Heart left ventricle (tissue), 16 donors: Measurements from ENCODE around the gene SCN2B. TPM values are rescaled to one million over a fixed set of nuclear protein-coding genes. Genes with fewer than 3 reads are reported as not detected.

Experiments used
- ATAC-seq, 4 donors: fragments of 200-7000 bp; cut with Tn5 transposase; one replicate each; pipeline ENCODE4 v1.9.1; 2020 to 2022; ENCODE audit warnings: moderate library complexity in 4 of 4, mild to moderate bottlenecking in 3 of 4, moderate number of reproducible peaks in 1 of 4
- DNase-seq, 5 donors: peaks; one replicate each; pipeline ENCODE4 v3.0.0-alpha.2; 2020
- H3K27ac ChIP-seq, 12 donors: fragments of 200-600 bp; sonication (generic) in 4 of 12; one replicate each; pipeline versions ENCODE4 v1.5.0 to v1.8.0; 2016 to 2022; ENCODE audit warnings: mild to moderate bottlenecking in 2 of 12
- H3K27me3 ChIP-seq, 9 donors: fragments of 200-600 bp; sonication (generic) in 2 of 9; one replicate each; pipeline versions ENCODE4 v1.5.1 to v1.8.0; 2016 to 2022; ENCODE audit warnings: mild to moderate bottlenecking in 3 of 9
- H3K36me3 ChIP-seq, 9 donors: fragments of 200-600 bp; sonication (generic) in 2 of 9; one replicate each; pipeline versions ENCODE4 v1.5.0 to v1.8.0; 2018 to 2022; ENCODE audit warnings: mild to moderate bottlenecking in 2 of 9
- H3K4me1 ChIP-seq, 12 donors: fragments of 200-600 bp; sonication (generic) in 4 of 12; one replicate each; pipeline versions ENCODE4 v1.5.0 to v1.8.0; 2016 to 2022; ENCODE audit warnings: mild to moderate bottlenecking in 3 of 12
- H3K4me3 ChIP-seq, 12 donors: fragments of 200-600 bp; sonication (generic) in 4 of 12; one replicate each; pipeline versions ENCODE4 v1.5.0 to v1.8.0; 2017 to 2022; ENCODE audit warnings: mild to moderate bottlenecking in 9 of 12, moderate library complexity in 4 of 12
- H3K9me3 ChIP-seq, 12 donors: fragments of 200-600 bp; sonication (generic) in 4 of 12; one replicate each; pipeline versions ENCODE4 v1.5.0 to v1.8.0; 2016 to 2022; ENCODE audit warnings: mild to moderate bottlenecking in 1 of 12
- POLR2A ChIP-seq, 2 donors: fragments of 450-650 bp; IDR thresholded peaks; one replicate each; pipeline ENCODE4 v1.6.1; 2017; ENCODE audit warnings: antibody characterized with exemption in 2 of 2, mild to moderate bottlenecking in 2 of 2, moderate library complexity in 2 of 2
- WGBS, 4 donors: extraction: QIAGEN DNeasy Blood & Tissue Kit in 2 of 4; methylation state at CpG; one replicate each; pipeline versions ENCODE4 v1.1.5 to v1.1.7; 2013 to 2018; 5-methylcytosine and 5-hydroxymethylcytosine counted together
- intact Hi-C, 10 donors: fragments of 100-400 bp; cut with DNase I; formaldehyde crosslinking; loops; one replicate each; pipeline versions ENCODE4 v1.11.1 to v1.14.2; 2022
- polyA plus RNA-seq, 2 donors: library from polyadenylated mRNA; stranded (reverse); fragments of 200-250 nt; gene quantifications; one replicate each; pipeline ENCODE4 v1.2.3, GENCODE V29; 2013
- total RNA-seq, 9 donors: library from RNA; depleted of rRNA in 2 of 9; stranded (reverse); fragments of >200 nt in 2 of 9; fragmentation: NEBNext Ultra II Directional in 3 of 9; extraction: Animal tissue kit (Norgen Biotek cat#: 25700) in 3 of 9; gene quantifications; one replicate each; pipeline versions ENCODE4 v1.1.0 to v1.2.4, GENCODE V29; 2016 to 2023
- TF ChIP-seq, protein P1 (sequence below), 12 donors: fragments of 200-600 bp; sonication (generic) in 4 of 12; IDR thresholded peaks; one replicate each; pipeline versions ENCODE4 v1.5.0 to v1.8.0; 2018 to 2022; ENCODE audit warnings: antibody characterized with exemption in 12 of 12, mild to moderate bottlenecking in 5 of 12
- donor health status: ischemic (EF 13 %, LVEDD 7.1; RV severe dilation, severe dysfunction).
- donor health status: healthy with polysubstance abuse.
- donor health status: DM: no; HTN: yes; CAD: no.
- donor health status: DM: no; HTN: no; CAD: no.
- donor health status: ischemic (EF 25% LVEDD 6.9; RV normal size, moderate dysfunction).
- donor health status: ischemic (EF 25% LVEDD 5.7; RV mildly dilated, moderate dysfunction).
- donor health status: healthy.
- donor health status: DM: yes; HTN: yes; CAD: no.
- donor health status: ischemic (EF 35%, LVEDD 5.7; RV mildly dilated, moderate dysfunction).
- donor health status: nonischemic (EF 11% LVEDD 7.7; RV severe dilation, severe dysfunction).
- donor health status: DM: yes; HTN: yes; CAD: no.
- donor health status: PGD.
- donor health status: ischemic (EF 29% LVEDD 5.4; RV normal size, mild dysfunction).
- donor health status: nonischemic (EF 23%, LVEDD 6.1; RV moderate dilation, normal function).

The SCN2B gene
- total and polyA plus RNA-seq, 11 donors = 3.6 to 32.5 (median 11.8) TPM

DNA sequence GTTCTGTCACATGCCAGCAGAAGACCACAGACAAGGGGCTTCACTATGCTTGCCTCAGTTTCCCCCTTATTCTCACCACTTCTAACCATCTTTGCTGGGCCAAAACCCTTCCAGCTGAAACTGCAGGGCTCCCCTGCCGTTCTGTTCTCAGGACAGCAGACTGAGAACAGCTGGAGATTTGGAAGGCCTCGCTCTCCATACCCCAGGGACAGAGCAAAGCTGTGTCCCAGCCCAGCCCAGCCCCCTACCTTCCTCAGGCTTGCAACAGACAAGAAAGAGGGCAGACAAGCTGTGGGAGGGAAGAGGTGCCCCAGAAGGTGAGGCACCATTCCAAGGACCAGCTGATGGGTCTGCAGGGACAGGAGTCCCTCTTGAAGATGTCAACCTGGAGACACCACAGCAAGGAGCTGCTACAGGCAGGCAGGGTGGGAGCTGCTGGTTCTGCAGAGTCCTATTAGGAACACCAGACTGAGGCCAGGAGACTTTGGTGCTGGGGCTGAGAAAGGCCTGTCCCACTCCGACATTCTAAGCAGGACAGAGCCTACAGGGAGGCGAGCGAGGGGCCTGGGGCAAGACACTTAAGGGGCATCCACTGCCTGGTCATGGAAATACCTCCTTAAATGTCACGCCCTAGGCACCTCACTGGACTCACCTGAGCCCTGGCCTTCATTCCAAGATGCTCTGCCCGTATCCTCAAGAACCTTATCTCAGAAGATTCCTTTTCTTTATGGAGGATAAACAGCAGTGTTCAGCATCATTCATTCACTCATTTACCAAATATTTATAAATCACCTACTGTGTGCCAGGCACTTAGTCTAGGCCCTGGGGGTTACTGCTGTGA, 6.9 kb downstream of the SCN2B start:
- DNase-seq (peak in 3 of 5 donors; percentile 12 to 54 (median 42)), ATAC-seq (no peak)
- WGBS, 4 donors = 65 to 79% (median 75%) methylated on average over 7 of the region's 7 CpGs
- Histone ChIP-seq H3K36me3 (peaks cover 0 to 10% (median 0%) of the 10 kb centered on the region in 9 donors), H3K4me3 (no peak overlapping the region), H3K27ac (peak overlapping the region in 2 of 12 donors; percentile 9 to 19), H3K27me3 (peaks cover 0 to 8% (median 0%) of the 10 kb centered on the region in 9 donors), H3K9me3 (no peaks in the 10 kb centered on the region), H3K4me1 (peaks cover 3 to 43% (median 16%) of the 10 kb centered on the region in 12 donors)
- intact Hi-C loops = loop anchor here in 2 of 10 donors (2.0 kb wide), 1 partner anchor 25 kb away; no protein-coding TSS in a partner anchor
- TF ChIP-seq POLR2A (IDR thresholded peaks at IDR 0.05) = no peak
- TF ChIP-seq, protein P1, sequence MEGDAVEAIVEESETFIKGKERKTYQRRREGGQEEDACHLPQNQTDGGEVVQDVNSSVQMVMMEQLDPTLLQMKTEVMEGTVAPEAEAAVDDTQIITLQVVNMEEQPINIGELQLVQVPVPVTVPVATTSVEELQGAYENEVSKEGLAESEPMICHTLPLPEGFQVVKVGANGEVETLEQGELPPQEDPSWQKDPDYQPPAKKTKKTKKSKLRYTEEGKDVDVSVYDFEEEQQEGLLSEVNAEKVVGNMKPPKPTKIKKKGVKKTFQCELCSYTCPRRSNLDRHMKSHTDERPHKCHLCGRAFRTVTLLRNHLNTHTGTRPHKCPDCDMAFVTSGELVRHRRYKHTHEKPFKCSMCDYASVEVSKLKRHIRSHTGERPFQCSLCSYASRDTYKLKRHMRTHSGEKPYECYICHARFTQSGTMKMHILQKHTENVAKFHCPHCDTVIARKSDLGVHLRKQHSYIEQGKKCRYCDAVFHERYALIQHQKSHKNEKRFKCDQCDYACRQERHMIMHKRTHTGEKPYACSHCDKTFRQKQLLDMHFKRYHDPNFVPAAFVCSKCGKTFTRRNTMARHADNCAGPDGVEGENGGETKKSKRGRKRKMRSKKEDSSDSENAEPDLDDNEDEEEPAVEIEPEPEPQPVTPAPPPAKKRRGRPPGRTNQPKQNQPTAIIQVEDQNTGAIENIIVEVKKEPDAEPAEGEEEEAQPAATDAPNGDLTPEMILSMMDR (IDR thresholded peaks at IDR 0.05) = no peak

DNA sequence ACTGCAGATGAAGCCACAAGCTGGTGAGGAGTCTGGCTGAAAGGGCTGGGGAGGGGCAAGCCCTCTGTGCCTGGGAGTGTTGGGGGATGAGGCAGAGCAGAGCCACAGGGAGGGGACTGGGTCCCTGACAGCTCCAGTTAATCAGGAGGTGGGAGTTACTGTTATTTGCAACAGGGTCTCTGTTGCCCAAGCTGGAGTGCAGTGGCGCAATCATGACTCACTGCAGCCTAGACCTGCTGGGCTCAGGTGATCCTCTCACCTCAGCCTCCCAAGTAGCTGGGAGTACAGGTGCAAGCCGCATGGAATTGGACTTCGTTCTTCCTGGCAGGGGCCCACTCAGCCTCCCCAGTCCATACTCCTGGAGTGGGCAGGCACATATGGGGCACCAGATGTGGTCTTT, 7.7 kb downstream of the SCN2B start:
- DNase-seq (peak in 1 of 5 donors; percentile 21), ATAC-seq (no peak)
- Histone ChIP-seq H3K27ac (peak overlapping the region in 1 of 12 donors; percentile 19), H3K4me1 (peaks cover 3 to 41% (median 16%) of the 10 kb centered on the region in 12 donors), H3K27me3 (peaks cover 0 to 8% (median 0%) of the 10 kb centered on the region in 9 donors), H3K4me3 (no peak overlapping the region), H3K9me3 (no peaks in the 10 kb centered on the region), H3K36me3 (peaks cover 0 to 10% (median 0%) of the 10 kb centered on the region in 9 donors)
- 85 to 100% (median 90%) methylated on average over 1 to 3 of the region's 3 CpGs for WGBS, 4 donors
- no peak for TF ChIP-seq POLR2A (IDR thresholded peaks at IDR 0.05)
- TF ChIP-seq, protein P1 (IDR thresholded peaks at IDR 0.05) = no peak
- intact Hi-C loops = no loop called here

DNA sequence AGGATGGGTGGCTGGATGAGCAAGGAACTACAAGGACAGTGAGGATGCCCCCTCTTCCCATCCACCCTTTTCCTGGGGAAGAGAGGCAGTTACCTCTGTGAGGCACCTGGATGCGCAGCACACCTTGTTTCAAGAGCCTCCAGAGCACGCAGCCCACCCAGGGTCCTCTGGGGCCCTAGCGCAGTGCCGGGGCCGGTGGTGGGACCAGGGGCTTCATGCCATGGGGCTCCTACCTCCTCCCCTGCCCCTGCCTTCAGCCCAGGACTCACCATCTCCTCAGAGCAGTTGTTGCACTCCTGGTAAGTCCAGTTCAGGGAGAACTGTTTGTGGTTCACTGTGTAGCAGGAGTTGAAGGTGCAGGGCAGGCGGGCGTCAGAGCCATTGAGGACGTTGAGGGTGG, 8.1 kb downstream of the SCN2B start:
- WGBS, 4 donors = 84 to 89% (median 88%) methylated on average over 8 of the region's 8 CpGs
- Histone ChIP-seq H3K27ac (no peak overlapping the region), H3K27me3 (peaks cover 0 to 8% (median 0%) of the 10 kb centered on the region in 9 donors), H3K36me3 (peaks cover 0 to 10% (median 0%) of the 10 kb centered on the region in 9 donors), H3K4me1 (peaks cover 3 to 41% (median 16%) of the 10 kb centered on the region in 12 donors), H3K9me3 (no peaks in the 10 kb centered on the region), H3K4me3 (no peak overlapping the region)
- DNase-seq (peak in 1 of 5 donors; percentile 56), ATAC-seq (no peak)
- intact Hi-C loops = no loop called here
- TF ChIP-seq, protein P1 (IDR thresholded peaks at IDR 0.05) = no peak
- no peak for TF ChIP-seq POLR2A (IDR thresholded peaks at IDR 0.05)

DNA sequence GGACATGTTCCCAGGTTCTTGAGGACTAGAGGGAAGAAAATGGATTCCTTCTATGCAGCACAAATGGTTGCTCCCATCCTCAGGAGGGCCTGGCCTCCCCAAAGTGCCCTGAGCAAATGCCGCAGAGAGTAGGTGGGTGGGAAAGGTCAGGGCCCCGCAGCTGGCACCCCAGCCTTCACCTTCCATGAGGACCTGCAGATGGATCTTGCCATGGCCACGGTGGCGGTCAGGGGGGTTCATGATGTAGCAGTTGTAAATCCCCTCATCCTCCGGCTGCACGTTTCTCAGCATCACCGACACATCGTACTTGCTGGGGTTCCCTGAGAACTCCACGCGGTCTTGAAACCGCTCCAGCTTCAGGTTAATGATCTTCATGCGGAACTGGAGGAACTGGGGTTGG, 8.5 kb downstream of the SCN2B start:
- Histone ChIP-seq H3K4me3 (no peak overlapping the region), H3K36me3 (peaks cover 0 to 10% (median 0%) of the 10 kb centered on the region in 9 donors), H3K4me1 (peaks cover 3 to 41% (median 16%) of the 10 kb centered on the region in 12 donors), H3K27me3 (peaks cover 0 to 8% (median 0%) of the 10 kb centered on the region in 9 donors), H3K9me3 (no peaks in the 10 kb centered on the region), H3K27ac (no peak overlapping the region)
- DNase-seq (peak in 1 of 5 donors; percentile 48), ATAC-seq (no peak)
- TF ChIP-seq, protein P1 (IDR thresholded peaks at IDR 0.05) = no peak
- no peak for TF ChIP-seq POLR2A (IDR thresholded peaks at IDR 0.05)
- intact Hi-C loops = no loop called here
- 88 to 95% (median 91%) methylated on average over 12 of the region's 12 CpGs for WGBS, 4 donors
